GM06990 (cell line): ENCODE data around the gene TIMM44.

ENCODE experiments used
- DNase-seq: peaks from one replicate; pipeline ENCODE4 v3.0.0-alpha.2; 2011; ENCODE audit not compliant: insufficient read length; ENCODE audit errors: extremely low read depth
- H3K27me3 ChIP-seq: replicated peaks from 2 replicates; pipeline ENCODE4 v1.6.0; 2011; ENCODE audit warnings: low read length; ENCODE audit not compliant: control insufficient read depth, insufficient read depth
- H3K36me3 ChIP-seq: 2 replicates; pipeline ENCODE4 v1.5.1; 2011; ENCODE audit warnings: low read length; ENCODE audit not compliant: control insufficient read depth, insufficient read depth
- H3K4me3 ChIP-seq: replicated peaks from 2 replicates; pipeline ENCODE4 v1.5.1; 2011; ENCODE audit warnings: low read depth, mild to moderate bottlenecking, control low read depth, low read length
- CTCF ChIP-seq: IDR thresholded peaks from 2 replicates; pipeline ENCODE4 v1.5.1; 2011; ENCODE audit warnings: low read length, control low read depth, mild to moderate bottlenecking, inconsistent platforms; ENCODE audit not compliant: insufficient read depth, poor library complexity, severe bottlenecking

Gene TIMM44

GRCh38 chr19:7902796-7903243 is 40.6 kb downstream of the TIMM44 start:
- no peaks in the 10 kb centered on the region for H3K27me3 ChIP-seq
- TF ChIP-seq CTCF = no peak
- DNase-seq = no peak
- peak overlapping the region; percentile 68 for H3K4me3 ChIP-seq
- peaks cover 2% of the 10 kb centered on the region; the same call in 1 of the 2 replicates for H3K36me3 ChIP-seq

- no peak for TF ChIP-seq CTCF
- Histone ChIP-seq H3K36me3 (peaks cover 2% of the 10 kb centered on the region; the same call in 1 of the 2 replicates), H3K4me3 (no peak overlapping the region), H3K27me3 (no peaks in the 10 kb centered on the region)
- DNase-seq = no peak
Measured at GRCh38 chr19:7901337-7901736, 42.1 kb downstream of the TIMM44 start.

GRCh38 chr19:7900931-7901330 is 42.5 kb downstream of the TIMM44 start:
- no peaks in the 10 kb centered on the region for H3K27me3 ChIP-seq
- H3K4me3 ChIP-seq = no peak overlapping the region
- no peak for TF ChIP-seq CTCF
- no peak for DNase-seq
- no peaks in the 10 kb centered on the region for H3K36me3 ChIP-seq

GRCh38 chr19:7900401-7900870 is 43.0 kb downstream of the TIMM44 start:
- Histone ChIP-seq H3K4me3 (no peak overlapping the region), H3K36me3 (no peaks in the 10 kb centered on the region), H3K27me3 (no peaks in the 10 kb centered on the region)
- TF ChIP-seq CTCF = no peak
- no peak for DNase-seq

GRCh38 chr19:7899751-7900378 is 43.6 kb downstream of the TIMM44 start:
- Histone ChIP-seq H3K27me3 (no peaks in the 10 kb centered on the region), H3K36me3 (no peaks in the 10 kb centered on the region), H3K4me3 (no peak overlapping the region)
- DNase-seq = no peak
- no peak for TF ChIP-seq CTCF
